IgD-negative memory B cell (primary cell): ENCODE results near the gene CLMN. TPM values are rescaled to one million over a fixed set of nuclear protein-coding genes. Genes with fewer than 3 reads are reported as not detected.

Source experiments
- H3K27ac Mint-ChIP-seq, 3 donors: one replicate each; pipeline ENCODE4 v1.8.0; 2020 to 2022; ENCODE audit warnings: mild to moderate bottlenecking in 3 of 3, mixed read lengths in 3 of 3, moderate library complexity in 1 of 3
- H3K27me3 Mint-ChIP-seq: one replicate; pipeline ENCODE4 v1.8.0; 2021; ENCODE audit warnings: mixed read lengths
- H3K36me3 Mint-ChIP-seq: one replicate; pipeline ENCODE4 v1.8.0; 2020; ENCODE audit warnings: mild to moderate bottlenecking, mixed read lengths
- H3K4me1 Mint-ChIP-seq, 3 donors: one replicate each; pipeline ENCODE4 v1.8.0; 2020 to 2022; ENCODE audit warnings: mixed read lengths in 3 of 3, mild to moderate bottlenecking in 1 of 3
- H3K4me3 Mint-ChIP-seq, 4 donors: one replicate each; pipeline ENCODE4 v1.8.0; 2020 to 2022; ENCODE audit warnings: mild to moderate bottlenecking in 4 of 4, mixed read lengths in 4 of 4, moderate library complexity in 3 of 4
- H3K9me3 Mint-ChIP-seq, 3 donors: one replicate each; pipeline ENCODE4 v1.8.0; 2020 to 2021; ENCODE audit warnings: mixed read lengths in 3 of 3, mild to moderate bottlenecking in 1 of 3
- polyA plus RNA-seq: library from polyadenylated mRNA; unstranded; fragments of 300-500 nt; fragmentation: Illumina TruSeq; gene quantifications from one replicate; pipeline ENCODE4 v1.2.3, GENCODE V29; 2021

CLMN gene
- polyA plus RNA-seq, 1 donor from 2014 or later: 8.2 TPM

- Mint-ChIP-seq H3K27ac (no peak overlapping the region), H3K9me3 (peaks cover 7 to 10% (median 7%) of the 10 kb centered on the region in 3 donors), H3K27me3 (no peaks in the 10 kb centered on the region), H3K4me1 (peaks cover 0 to 1% (median 1%) of the 10 kb centered on the region in 3 donors), H3K4me3 (no peak overlapping the region), H3K36me3 (peaks cover 2% of the 10 kb centered on the region)
Measured at GRCh38 chr14:95165517-95165916, 154.2 kb downstream of the CLMN start.

GRCh38 chr14:95164506-95164905 is 155.2 kb downstream of the CLMN start:
- peaks cover 0 to 1% (median 1%) of the 10 kb centered on the region in 3 donors for H3K4me1 Mint-ChIP-seq
- H3K36me3 Mint-ChIP-seq: peaks cover 2% of the 10 kb centered on the region
- H3K27ac Mint-ChIP-seq: no peak overlapping the region
- peaks cover 7 to 10% (median 7%) of the 10 kb centered on the region in 3 donors for H3K9me3 Mint-ChIP-seq
- no peaks in the 10 kb centered on the region for H3K27me3 Mint-ChIP-seq
- no peak overlapping the region for H3K4me3 Mint-ChIP-seq

DNA sequence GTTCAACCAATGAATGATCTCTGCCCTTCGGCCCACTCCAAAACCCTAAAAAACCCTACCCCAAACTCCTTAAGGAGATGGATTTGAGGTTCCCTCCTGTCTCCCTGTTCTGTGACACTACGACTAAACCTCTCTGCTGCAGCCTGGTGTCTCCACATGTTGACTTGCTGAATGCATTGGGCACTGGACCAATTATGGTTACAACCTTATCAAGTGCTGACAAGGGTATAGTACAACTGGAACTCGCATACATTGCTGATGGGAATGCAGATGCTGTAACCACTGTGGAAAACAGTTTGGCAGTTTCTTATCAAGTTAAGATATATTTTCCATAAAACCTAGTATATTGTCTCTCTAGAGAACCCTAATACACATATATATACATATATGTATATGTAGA is 156.0 kb downstream of the CLMN start:
- Mint-ChIP-seq H3K4me3 (no peak overlapping the region), H3K36me3 (peaks cover 2% of the 10 kb centered on the region), H3K9me3 (peaks cover 7 to 10% (median 7%) of the 10 kb centered on the region in 3 donors), H3K4me1 (peaks cover 0 to 1% (median 1%) of the 10 kb centered on the region in 3 donors), H3K27ac (peak overlapping the region in 1 of 3 donors; percentile 11), H3K27me3 (no peaks in the 10 kb centered on the region)

- peaks cover 2% of the 10 kb centered on the region for H3K36me3 Mint-ChIP-seq
- H3K27me3 Mint-ChIP-seq: no peaks in the 10 kb centered on the region
- H3K4me3 Mint-ChIP-seq: no peak overlapping the region
- H3K4me1 Mint-ChIP-seq: peaks cover under 1 to 2% (median 1%) of the 10 kb centered on the region in 3 donors
- H3K27ac Mint-ChIP-seq: no peak overlapping the region
- H3K9me3 Mint-ChIP-seq: peaks cover 7 to 10% (median 7%) of the 10 kb centered on the region in 3 donors
Measured at GRCh38 chr14:95163132-95163531, 156.6 kb downstream of the CLMN start.

- no peak overlapping the region for H3K27ac Mint-ChIP-seq
- no peaks in the 10 kb centered on the region for H3K27me3 Mint-ChIP-seq
- H3K9me3 Mint-ChIP-seq: peaks cover 7 to 10% (median 7%) of the 10 kb centered on the region in 3 donors
- H3K36me3 Mint-ChIP-seq: peaks cover 2% of the 10 kb centered on the region
- H3K4me1 Mint-ChIP-seq: peaks cover 1 to 6% (median 5%) of the 10 kb centered on the region in 3 donors
- H3K4me3 Mint-ChIP-seq: no peak overlapping the region
Measured at GRCh38 chr14:95162641-95163040, 157.1 kb downstream of the CLMN start.

DNA sequence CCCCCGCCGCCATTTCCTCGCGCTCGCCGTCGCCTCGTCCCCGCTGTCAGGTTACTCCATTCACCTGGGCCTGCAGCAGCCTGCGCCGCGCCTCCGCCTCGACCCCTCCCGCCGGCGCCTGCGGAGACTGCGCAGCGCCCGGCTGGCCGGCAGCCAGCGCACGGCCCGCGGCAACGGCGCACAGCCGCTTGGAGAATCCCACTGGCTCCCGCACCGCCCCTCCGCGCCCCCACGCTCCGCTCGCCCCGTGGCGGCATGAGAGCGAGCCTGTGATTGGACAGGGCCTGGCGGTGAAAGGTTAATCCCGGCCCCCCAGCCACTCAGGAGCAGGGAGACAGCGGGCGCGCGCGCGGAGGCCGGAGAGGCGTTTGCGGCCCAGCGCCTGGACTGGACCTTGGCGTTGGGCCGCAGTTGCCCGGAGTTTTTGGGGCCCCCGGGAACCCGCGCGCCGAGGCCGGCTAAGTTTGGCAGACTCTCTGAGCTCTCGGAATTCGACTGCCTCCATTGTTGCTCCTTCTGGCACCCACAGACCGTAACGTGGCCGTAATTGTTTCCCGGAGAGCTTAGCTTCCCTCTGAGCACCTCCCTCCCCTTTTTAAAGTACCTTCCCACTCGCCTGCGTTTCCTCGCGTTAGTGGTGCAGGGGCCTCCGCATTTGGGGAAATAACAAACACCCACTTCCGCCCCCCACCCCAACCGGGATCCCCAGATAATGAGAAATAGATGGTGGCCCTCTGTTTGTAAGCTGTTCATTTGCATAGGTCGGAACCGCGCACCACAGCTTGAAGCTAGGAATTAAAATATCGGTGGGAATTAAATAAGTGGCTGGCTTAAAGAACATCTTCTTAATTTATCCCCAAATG is 162.2 kb downstream of the CLMN start, which contains the start of gene DICER1:
TSS of gene DICER1 (minus strand) at position 203 of the 863 bp plus-strand sequence. CDS start 24,071 bp downstream, outside the sequence.
- Mint-ChIP-seq H3K27me3 (no peaks in the 10 kb centered on the region), H3K36me3 (peaks cover 3% of the 10 kb centered on the region), H3K27ac (peak within 1 kb of the TSS; percentile 98 to 100 (median 99)), H3K4me3 (peak within 1 kb of the TSS; percentile 97 to 100 (median 98)), H3K4me1 (peaks cover 23 to 33% (median 32%) of the 10 kb centered on the region in 3 donors), H3K9me3 (no peaks in the 10 kb centered on the region)

DNA sequence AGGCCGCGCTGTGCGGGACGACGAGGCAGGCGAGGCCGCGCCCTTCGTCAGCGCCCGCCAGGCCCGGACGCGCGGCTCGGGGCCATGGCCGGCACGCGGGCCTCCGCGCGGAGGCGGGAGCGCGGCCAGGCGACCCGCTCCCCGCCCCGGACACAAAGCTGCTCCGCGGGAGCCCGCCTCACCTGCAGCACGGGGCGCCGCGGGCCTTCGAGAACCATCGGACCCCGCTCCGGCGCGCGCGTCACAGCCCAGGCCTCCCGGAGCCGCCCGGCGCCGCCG is 162.7 kb downstream of the CLMN start:
- Mint-ChIP-seq H3K9me3 (no peaks in the 10 kb centered on the region), H3K4me3 (peak overlapping the region; percentile 97 to 100 (median 98)), H3K27me3 (no peaks in the 10 kb centered on the region), H3K36me3 (peaks cover 3% of the 10 kb centered on the region), H3K27ac (peak overlapping the region in 2 of 3 donors; percentile 98 to 99), H3K4me1 (peaks cover 25 to 37% (median 35%) of the 10 kb centered on the region in 3 donors)

GRCh38 chr14:95156161-95157047 is 163.3 kb downstream of the CLMN start:
- H3K27ac Mint-ChIP-seq: peak overlapping the region; percentile 70 to 85 (median 73)

DNA sequence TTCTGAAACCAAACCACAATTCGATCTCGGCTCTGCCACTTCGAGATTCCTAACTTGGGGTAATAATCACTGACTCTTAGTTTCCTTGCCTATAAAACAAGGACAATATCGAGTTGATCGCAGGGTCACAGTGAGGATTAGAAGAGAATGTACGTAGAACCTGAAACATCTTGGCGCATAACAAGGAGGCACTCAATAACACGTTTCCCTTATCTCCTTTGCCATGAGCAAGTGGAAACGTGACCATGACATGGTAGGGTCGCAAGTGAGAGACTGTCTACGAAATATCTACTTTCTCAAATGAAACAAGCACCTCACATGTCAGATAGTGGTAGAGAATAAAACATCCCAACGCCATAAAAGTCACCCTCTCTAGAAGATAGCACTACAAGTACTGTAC is 164.7 kb downstream of the CLMN start:
- Mint-ChIP-seq H3K27ac (peak overlapping the region in 2 of 3 donors; percentile 70 to 73), H3K36me3 (peaks cover 1% of the 10 kb centered on the region), H3K27me3 (no peaks in the 10 kb centered on the region), H3K4me3 (peak overlapping the region; percentile 84 to 93 (median 88)), H3K9me3 (no peaks in the 10 kb centered on the region), H3K4me1 (peaks cover 34 to 49% (median 48%) of the 10 kb centered on the region in 3 donors)

More at GRCh38 chr14:95156161-95157047, 163.3 kb downstream of the CLMN start:
- H3K27me3 Mint-ChIP-seq: no peaks in the 10 kb centered on the region
- H3K4me3 Mint-ChIP-seq: peak overlapping the region; percentile 84 to 93 (median 88)
- H3K4me1 Mint-ChIP-seq: peaks cover 25 to 41% (median 39%) of the 10 kb centered on the region in 3 donors
- H3K36me3 Mint-ChIP-seq: peaks cover 3% of the 10 kb centered on the region
- H3K9me3 Mint-ChIP-seq: no peaks in the 10 kb centered on the region

DNA sequence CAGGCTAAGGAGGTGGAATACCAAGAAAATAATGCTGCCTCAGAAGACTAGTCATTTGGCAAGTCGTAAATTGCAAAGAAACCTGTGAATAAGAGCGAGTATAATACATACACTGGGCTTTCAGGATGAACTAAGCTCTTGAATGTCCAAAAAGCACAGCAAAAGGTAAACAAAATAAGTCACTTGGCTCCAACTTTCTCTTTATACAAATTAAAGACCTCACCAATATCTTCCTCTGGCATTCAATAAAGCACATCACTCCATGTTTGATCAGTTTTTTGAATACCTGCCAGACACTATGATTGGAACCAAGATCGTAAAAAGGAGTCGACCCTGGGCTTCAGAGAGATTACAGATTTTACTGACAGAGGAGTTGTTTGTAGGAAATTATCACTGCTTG is 165.8 kb downstream of the CLMN start:
- peak overlapping the region in 1 of 4 donors; percentile 84 for H3K4me3 Mint-ChIP-seq
- no peaks in the 10 kb centered on the region for H3K9me3 Mint-ChIP-seq
- H3K27ac Mint-ChIP-seq: peak overlapping the region in 1 of 3 donors; percentile 40
- H3K4me1 Mint-ChIP-seq: peaks cover 42 to 56% (median 53%) of the 10 kb centered on the region in 3 donors
- H3K27me3 Mint-ChIP-seq: no peaks in the 10 kb centered on the region
- H3K36me3 Mint-ChIP-seq: peaks cover 1% of the 10 kb centered on the region

DNA sequence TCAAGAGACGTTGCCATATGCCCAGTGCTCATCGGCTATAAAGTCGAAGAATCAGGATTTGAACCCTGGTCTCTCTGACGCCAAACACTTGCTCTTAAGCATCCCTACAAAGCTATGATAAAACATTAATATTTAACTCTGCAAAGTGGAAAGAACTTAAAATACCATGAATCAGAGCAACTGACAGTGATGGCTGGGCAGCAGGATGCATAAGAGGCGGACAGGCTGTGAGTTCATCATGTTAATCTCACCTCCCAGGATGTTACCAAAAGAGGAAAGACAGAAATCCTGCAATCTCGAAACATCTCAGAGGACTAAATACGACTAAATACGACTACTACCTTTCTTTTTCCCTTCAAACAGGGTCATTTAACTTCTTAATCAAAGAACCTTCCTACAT is 168.1 kb downstream of the CLMN start:
- Mint-ChIP-seq H3K27ac (peak overlapping the region in 1 of 3 donors; percentile 29), H3K36me3 (peaks cover 4% of the 10 kb centered on the region), H3K27me3 (no peaks in the 10 kb centered on the region), H3K4me1 (peaks cover 60 to 70% (median 67%) of the 10 kb centered on the region in 3 donors), H3K9me3 (no peaks in the 10 kb centered on the region), H3K4me3 (no peak overlapping the region)

- Mint-ChIP-seq H3K9me3 (no peaks in the 10 kb centered on the region), H3K4me3 (peak overlapping the region in 3 of 4 donors; percentile 10 to 38 (median 20)), H3K27ac (no peak overlapping the region), H3K27me3 (no peaks in the 10 kb centered on the region), H3K4me1 (peaks cover 65 to 71% (median 65%) of the 10 kb centered on the region in 3 donors), H3K36me3 (peaks cover 8% of the 10 kb centered on the region)
Measured at GRCh38 chr14:95150910-95151309, 168.8 kb downstream of the CLMN start.

- peaks cover 0 to 7% (median 5%) of the 10 kb centered on the region in 3 donors for H3K9me3 Mint-ChIP-seq
- H3K27me3 Mint-ChIP-seq: no peaks in the 10 kb centered on the region
- H3K27ac Mint-ChIP-seq: no peak overlapping the region
- peak overlapping the region in 1 of 4 donors; percentile 55 for H3K4me3 Mint-ChIP-seq
- H3K4me1 Mint-ChIP-seq: peaks cover 55 to 69% (median 59%) of the 10 kb centered on the region in 3 donors
- peaks cover 11% of the 10 kb centered on the region for H3K36me3 Mint-ChIP-seq
Measured at GRCh38 chr14:95149441-95149840, 170.3 kb downstream of the CLMN start.

DNA sequence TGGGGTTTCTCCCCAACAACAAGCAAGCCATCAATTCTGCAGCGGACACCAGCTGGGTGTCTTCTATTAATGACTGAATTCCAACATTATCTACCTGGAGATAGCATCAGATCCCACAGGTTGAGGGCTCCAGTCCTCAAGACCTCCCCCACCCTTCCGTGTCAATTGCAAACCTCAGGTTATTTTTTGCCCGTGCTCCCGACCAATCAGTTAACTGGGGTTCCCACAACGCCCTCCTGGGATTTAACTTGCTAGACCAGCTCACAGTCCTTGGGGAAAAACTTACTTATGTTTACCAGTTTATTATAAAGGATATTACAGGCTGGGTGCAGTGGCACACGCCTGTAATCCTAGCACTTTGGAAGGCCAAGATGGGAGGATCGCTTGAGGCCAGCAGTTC is 172.1 kb downstream of the CLMN start:
- H3K4me1 Mint-ChIP-seq: peaks cover 61 to 76% (median 65%) of the 10 kb centered on the region in 3 donors
- peak overlapping the region in 2 of 4 donors; percentile 49 to 84 for H3K4me3 Mint-ChIP-seq
- H3K27ac Mint-ChIP-seq: no peak overlapping the region
- H3K9me3 Mint-ChIP-seq: peaks cover 0 to 7% (median 5%) of the 10 kb centered on the region in 3 donors
- no peaks in the 10 kb centered on the region for H3K27me3 Mint-ChIP-seq
- peaks cover 10% of the 10 kb centered on the region for H3K36me3 Mint-ChIP-seq
